Stomach (tissue), 9 donors: ENCODE data around the gene SESN3. TPM values are rescaled to one million over a fixed set of nuclear protein-coding genes. Genes with fewer than 3 reads are reported as not detected.

ENCODE experiments used
- DNase-seq, 2 donors: peaks; one replicate each; pipeline versions ENCODE4 v3.0.0 to v3.0.0-alpha.2; 2013 to 2019
- H3K27ac ChIP-seq, 5 donors: fragments of 200-600 bp in 4 of 5; sonication (generic) in 4 of 5; one replicate each; pipeline ENCODE4 v1.5.1; 2013 to 2019; ENCODE audit warnings: mild to moderate bottlenecking in 1 of 5, moderate library complexity in 1 of 5
- H3K27me3 ChIP-seq, 3 donors: fragments of 200-600 bp; sonication (generic); one replicate each; pipeline ENCODE4 v1.5.1; 2017 to 2019; ENCODE audit warnings: mixed run types in 1 of 3
- H3K36me3 ChIP-seq, 4 donors: fragments of 200-600 bp; sonication (generic); 1 replicate in 3 of 4; 2 replicates in 1 of 4; pipeline ENCODE4 v1.5.1; 2016 to 2019
- H3K4me1 ChIP-seq, 4 donors: fragments of 200-600 bp; sonication (generic); one replicate each; pipeline ENCODE4 v1.5.1; 2016 to 2019
- H3K4me3 ChIP-seq, 4 donors: fragments of 200-600 bp; sonication (generic) in 3 of 4; one replicate each; pipeline ENCODE4 v1.5.1; 2016 to 2019; ENCODE audit warnings: mild to moderate bottlenecking in 1 of 4
- H3K9me3 ChIP-seq, 4 donors: fragments of 200-600 bp; sonication (generic); one replicate each; pipeline ENCODE4 v1.5.1; 2016 to 2019
- CTCF ChIP-seq, 7 experiments: fragments of 450-650 bp in 4 of 7; fragments of 200-600 bp in 3 of 7; sonication (generic) in 3 of 7; IDR thresholded peaks; one replicate each; pipeline ENCODE4 v1.5.1; 2016 to 2019; ENCODE audit warnings: antibody characterized with exemption in 7 of 7, control low read depth in 2 of 7, mild to moderate bottlenecking in 1 of 7
- EP300 ChIP-seq: sonication (generic); formaldehyde crosslinking; IDR thresholded peaks from one replicate; pipeline ENCODE4 v1.6.1; 2017; ENCODE audit warnings: antibody characterized with exemption
- POLR2A ChIP-seq, 4 donors: fragments of 450-650 bp; IDR thresholded peaks; one replicate each; pipeline ENCODE4 v1.6.1; 2016; ENCODE audit warnings: antibody characterized with exemption in 4 of 4, control low read depth in 2 of 4, mild to moderate bottlenecking in 1 of 4, moderate library complexity in 1 of 4
- POLR2AphosphoS5 ChIP-seq, 3 donors: sonication (generic); formaldehyde crosslinking; IDR thresholded peaks; one replicate each; pipeline ENCODE4 v1.6.1; 2016; ENCODE audit warnings: antibody characterized with exemption in 3 of 3
- WGBS, 5 donors: extraction: QIAGEN DNeasy Blood & Tissue Kit in 3 of 5; methylation state at CpG; one replicate each; pipeline versions ENCODE4 v1.1.5 to v1.1.7; 2013 to 2018; 5-methylcytosine and 5-hydroxymethylcytosine counted together
- intact Hi-C: fragments of 100-400 bp; cut with DNase I; formaldehyde crosslinking; loops from one replicate; pipeline ENCODE4 v1.15.1; 2023; ENCODE audit warnings: low total_unique reads
- polyA plus RNA-seq, 3 donors: library from polyadenylated mRNA; stranded (reverse); fragments of 200-250 nt; gene quantifications; one replicate each; pipeline ENCODE4 v1.2.3, GENCODE V29; 2013
- total RNA-seq, 5 donors: library from RNA; depleted of rRNA; stranded (reverse); fragments of >200 nt; gene quantifications; one replicate each; pipeline versions ENCODE4 v1.1.0 to v1.2.3, GENCODE V29; 2014 to 2016
- donor health status: healthy with polysubstance abuse.
- donor health status: Bipolar disorder and iron deficiency.
- donor health status: healthy.

SESN3 gene
- total and polyA plus RNA-seq, 8 donors: 2.7 to 43.7 (median 6.0) TPM

GRCh38 chr11:95153857-95154246, 77.2 kb downstream of the SESN3 start:
- DNase-seq: no peak
- no peaks in the 10 kb centered on the region for H3K27me3 ChIP-seq
- no peaks in the 10 kb centered on the region for H3K36me3 ChIP-seq
- TF ChIP-seq POLR2A (IDR thresholded peaks at IDR 0.05) (no peak), EP300 (no peak), POLR2AphosphoS5 (IDR thresholded peaks at IDR 0.05) (no peak), CTCF (IDR thresholded peaks at IDR 0.05) (no peak)
- no peak overlapping the region for H3K4me3 ChIP-seq
- H3K4me1 ChIP-seq: peaks cover 6 to 70% (median 26%) of the 10 kb centered on the region in 4 donors
- no peaks in the 10 kb centered on the region for H3K9me3 ChIP-seq
- intact Hi-C loops: no loop called here
- WGBS, 5 donors: 31 to 76% (median 68%) methylated on average over 1 of the region's 1 CpG
- H3K27ac ChIP-seq: peak overlapping the region in 2 of 5 donors; percentile 44 to 47

- H3K4me1 ChIP-seq: peaks cover 6 to 75% (median 29%) of the 10 kb centered on the region in 4 donors
- intact Hi-C loops: no loop called here
- no peaks in the 10 kb centered on the region for H3K36me3 ChIP-seq
- peak overlapping the region in 2 of 5 donors; percentile 44 to 47 for H3K27ac ChIP-seq
- peak overlapping the region in 2 of 4 donors; percentile 10 to 24 for H3K4me3 ChIP-seq
- H3K9me3 ChIP-seq: no peaks in the 10 kb centered on the region
- no peaks in the 10 kb centered on the region for H3K27me3 ChIP-seq
- 29 to 43% (median 39%) methylated on average over 10 of the region's 10 CpGs for WGBS, 5 donors
- no peak for DNase-seq
- TF ChIP-seq POLR2AphosphoS5 (IDR thresholded peaks at IDR 0.05) (no peak), CTCF (IDR thresholded peaks at IDR 0.05) (no peak), EP300 (no peak), POLR2A (IDR thresholded peaks at IDR 0.05) (no peak)
Observed at GRCh38 chr11:95152876-95153856, 77.8 kb downstream of the SESN3 start.

- Histone ChIP-seq H3K27ac (peak overlapping the region; percentile 84 to 95 (median 92)), H3K9me3 (no peaks in the 10 kb centered on the region), H3K4me1 (peaks cover 6 to 74% (median 24%) of the 10 kb centered on the region in 4 donors), H3K27me3 (no peaks in the 10 kb centered on the region), H3K4me3 (peak overlapping the region; percentile 55 to 66 (median 60)), H3K36me3 (no peaks in the 10 kb centered on the region)
- intact Hi-C loops: no loop called here
- peak in 5 of 7 experiments; percentile 44 to 93 (median 77) for TF ChIP-seq CTCF (IDR thresholded peaks at IDR 0.05)
- peak; percentile 35 to 84 (median 75) for TF ChIP-seq POLR2AphosphoS5 (IDR thresholded peaks at IDR 0.05)
- TF ChIP-seq EP300: no peak
- peak in 1 of 4 donors; percentile 28 for TF ChIP-seq POLR2A (IDR thresholded peaks at IDR 0.05)
- WGBS, 5 donors: 0 to 3% (median 2%) methylated on average over 43 to 55 of the region's 55 CpGs
- peak; percentile 91 to 97 for DNase-seq
Observed at GRCh38 chr11:95150956-95151684, 79.9 kb downstream of the SESN3 start.
